AG04450 (cell line): ENCODE measurements around the gene MEF2A. TPM values are rescaled to one million over a fixed set of nuclear protein-coding genes. Genes with fewer than 3 reads are reported as not detected.

Experiments used
- CTCF ChIA-PET: fragments of 300-600, 350-600 bp; formaldehyde crosslinking; extraction: SDS; loops from one replicate; lab custom pipeline; 2022; ENCODE audit warnings: antibody characterized with exemption, inconsistent platforms; lab: Charles Lee
- POLR2A ChIA-PET: fragments of 350-600 bp; formaldehyde crosslinking; extraction: SDS; loops from one replicate; lab custom pipeline; 2021; ENCODE audit warnings: antibody characterized with exemption, inconsistent platforms; lab: Yijun Ruan, JAX
- DNase-seq: peaks from one replicate; pipeline ENCODE4 v3.0.0-alpha.2; 2011; ENCODE audit warnings: low read depth, low spot score
- H3K27ac ChIP-seq: one replicate; pipeline ENCODE4 v1.5.1; 2012; ENCODE audit warnings: low read depth, low read length, control low read depth
- H3K27me3 ChIP-seq: one replicate; pipeline ENCODE4 v1.6.0; 2012; ENCODE audit warnings: low read length; ENCODE audit not compliant: control insufficient read depth, insufficient read depth
- H3K4me3 ChIP-seq: 2 replicates; pipeline ENCODE4 v1.5.1; 2011; ENCODE audit warnings: mild to moderate bottlenecking, low read depth, low read length, control low read depth
- H3K9me3 ChIP-seq: 2 replicates; pipeline ENCODE4 v1.5.1; 2012; ENCODE audit warnings: low read length; ENCODE audit not compliant: control insufficient read depth, insufficient read depth
- polyA plus RNA-seq: library from polyadenylated mRNA; depleted of rRNA; stranded (reverse); fragments of >200 nt; gene quantifications from 2 replicates; pipeline ENCODE4 v1.2.3, GENCODE V29; 2011
- TF ChIP-seq, protein P1 (sequence below): IDR thresholded peaks from 2 replicates; pipeline ENCODE4 v1.5.1; 2011; ENCODE audit warnings: low read depth, low read length, control low read depth, inconsistent platforms

The MEF2A gene
- polyA plus RNA-seq, 1 experiment, result 40.9 TPM

- no peaks in the 10 kb centered on the region for H3K9me3 ChIP-seq
- TF ChIP-seq, protein P1, sequence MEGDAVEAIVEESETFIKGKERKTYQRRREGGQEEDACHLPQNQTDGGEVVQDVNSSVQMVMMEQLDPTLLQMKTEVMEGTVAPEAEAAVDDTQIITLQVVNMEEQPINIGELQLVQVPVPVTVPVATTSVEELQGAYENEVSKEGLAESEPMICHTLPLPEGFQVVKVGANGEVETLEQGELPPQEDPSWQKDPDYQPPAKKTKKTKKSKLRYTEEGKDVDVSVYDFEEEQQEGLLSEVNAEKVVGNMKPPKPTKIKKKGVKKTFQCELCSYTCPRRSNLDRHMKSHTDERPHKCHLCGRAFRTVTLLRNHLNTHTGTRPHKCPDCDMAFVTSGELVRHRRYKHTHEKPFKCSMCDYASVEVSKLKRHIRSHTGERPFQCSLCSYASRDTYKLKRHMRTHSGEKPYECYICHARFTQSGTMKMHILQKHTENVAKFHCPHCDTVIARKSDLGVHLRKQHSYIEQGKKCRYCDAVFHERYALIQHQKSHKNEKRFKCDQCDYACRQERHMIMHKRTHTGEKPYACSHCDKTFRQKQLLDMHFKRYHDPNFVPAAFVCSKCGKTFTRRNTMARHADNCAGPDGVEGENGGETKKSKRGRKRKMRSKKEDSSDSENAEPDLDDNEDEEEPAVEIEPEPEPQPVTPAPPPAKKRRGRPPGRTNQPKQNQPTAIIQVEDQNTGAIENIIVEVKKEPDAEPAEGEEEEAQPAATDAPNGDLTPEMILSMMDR, result no peak
- H3K27me3 ChIP-seq, result no peaks in the 10 kb centered on the region
- DNase-seq, result no peak
- ChIA-PET CTCF (interaction anchor here (1.0 to 1.3 kb wide), 2 partner anchors 129 to 166 kb away, joined by 3 read pairs; no protein-coding TSS in a partner anchor), POLR2A (no interaction called here)
- no peak overlapping the region for H3K4me3 ChIP-seq
- no peak overlapping the region for H3K27ac ChIP-seq
These were observed 8.7 kb downstream of the MEF2A start for GRCh38 chr15:99574502-99574901.

GRCh38 chr15:99578809-99579208, 13.0 kb downstream of the MEF2A start:
- Histone ChIP-seq H3K27me3 (no peaks in the 10 kb centered on the region), H3K4me3 (no peak overlapping the region), H3K27ac (no peak overlapping the region), H3K9me3 (no peaks in the 10 kb centered on the region)
- ChIA-PET POLR2A (no interaction called here), CTCF (no interaction called here)
- TF ChIP-seq, protein P1, result no peak
- DNase-seq, result no peak

DNA sequence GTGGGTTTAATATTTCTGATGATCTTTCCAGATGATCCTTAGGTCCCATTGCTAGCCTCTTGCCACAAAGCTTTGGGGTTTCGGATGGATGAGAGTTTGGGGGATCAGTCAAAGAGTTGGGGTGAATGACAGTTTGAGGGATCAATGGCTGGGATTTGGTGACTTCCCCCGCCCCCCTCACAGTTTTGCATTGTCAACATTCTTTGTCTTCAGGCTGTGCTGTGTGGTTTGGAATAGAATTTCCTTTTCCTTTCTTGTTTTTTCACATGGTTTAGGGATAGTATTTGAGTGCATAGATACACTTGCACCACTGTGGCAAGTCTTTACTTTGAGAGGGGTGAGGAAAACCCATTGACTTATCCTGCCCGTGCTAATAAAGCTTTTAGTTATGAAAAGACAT, 14.3 kb downstream of the MEF2A start:
- Histone ChIP-seq H3K4me3 (no peak overlapping the region), H3K27ac (no peak overlapping the region), H3K27me3 (no peaks in the 10 kb centered on the region), H3K9me3 (peaks cover 3% of the 10 kb centered on the region; the same call in 1 of the 2 replicates)
- POLR2A ChIA-PET, result no interaction called here
- CTCF ChIA-PET, result interaction anchor here (0.6 to 0.9 kb wide), 2 partner anchors 14 to 293 kb away, joined by 3 to 5 read pairs; partner anchors contain the start of gene MEF2A
- DNase-seq, result no peak
- TF ChIP-seq, protein P1, result no peak

- H3K4me3 ChIP-seq, result no peak overlapping the region
- H3K27ac ChIP-seq, result no peak overlapping the region
- CTCF ChIA-PET, result interaction anchor here (1.0 to 1.4 kb wide), 2 partner anchors 121 to 310 kb away, joined by 4 to 5 read pairs; no protein-coding TSS in a partner anchor
- TF ChIP-seq, protein P1, result no peak
- H3K27me3 ChIP-seq, result no peaks in the 10 kb centered on the region
- POLR2A ChIA-PET, result no interaction called here
- no peak for DNase-seq
- peaks cover 3% of the 10 kb centered on the region; the same call in 1 of the 2 replicates for H3K9me3 ChIP-seq
These were observed 16.8 kb downstream of the MEF2A start for GRCh38 chr15:99582508-99582960.

GRCh38 chr15:99584081-99584600, 18.4 kb downstream of the MEF2A start:
- CTCF ChIA-PET, result no interaction called here
- H3K27ac ChIP-seq, result no peak overlapping the region
- POLR2A ChIA-PET, result no interaction called here

More at GRCh38 chr15:99584081-99584600, 18.4 kb downstream of the MEF2A start:
- Histone ChIP-seq H3K9me3 (peaks cover 3% of the 10 kb centered on the region; the same call in 1 of the 2 replicates), H3K27me3 (no peaks in the 10 kb centered on the region), H3K4me3 (no peak overlapping the region)
- no peak for DNase-seq
- TF ChIP-seq, protein P1, result no peak
